T-helper 2 cell treated with Interferon-gamma antibody and Interleukin-4, amounts not matched to agents 5 μg/mL and 100 μg/mL, for 36 hours (primary cell): Measurements from ENCODE around the gene ZFYVE28.

Source experiments
- DNase-seq: peaks from one replicate; pipeline ENCODE4 v3.0.0; 2021; ENCODE audit warnings: low spot score
- H3K27ac Mint-ChIP-seq: one replicate; pipeline ENCODE4 v1.8.0; 2021; ENCODE audit warnings: mild to moderate bottlenecking, mixed read lengths
- H3K27me3 Mint-ChIP-seq: one replicate; pipeline ENCODE4 v1.8.0; 2021; ENCODE audit warnings: low read depth, mixed read lengths
- H3K36me3 Mint-ChIP-seq: one replicate; pipeline ENCODE4 v1.8.0; 2021; ENCODE audit warnings: low read depth, mixed read lengths
- H3K4me1 Mint-ChIP-seq: one replicate; pipeline ENCODE4 v1.8.0; 2021; ENCODE audit warnings: low read depth, mixed read lengths
- H3K4me3 Mint-ChIP-seq: one replicate; pipeline ENCODE4 v1.8.0; 2022; ENCODE audit warnings: mild to moderate bottlenecking, moderate library complexity, mixed read lengths
- H3K9me3 Mint-ChIP-seq: one replicate; pipeline ENCODE4 v1.8.0; 2021; ENCODE audit warnings: mixed read lengths

The ZFYVE28 gene

GRCh38 chr4:2372488-2373030 is 45.9 kb downstream of the ZFYVE28 start:
- no peak for DNase-seq
- H3K4me3 Mint-ChIP-seq: no peak overlapping the region
- no peak overlapping the region for H3K27ac Mint-ChIP-seq
- H3K9me3 Mint-ChIP-seq: peaks cover 13% of the 10 kb centered on the region
- H3K27me3 Mint-ChIP-seq: no peaks in the 10 kb centered on the region
- H3K36me3 Mint-ChIP-seq: peaks cover 2% of the 10 kb centered on the region
- H3K4me1 Mint-ChIP-seq: no peaks in the 10 kb centered on the region

GRCh38 chr4:2371765-2372487 is 46.5 kb downstream of the ZFYVE28 start:
- peaks cover 13% of the 10 kb centered on the region for H3K9me3 Mint-ChIP-seq

GRCh38 chr4:2370597-2371320 is 47.7 kb downstream of the ZFYVE28 start:
- no peaks in the 10 kb centered on the region for H3K4me1 Mint-ChIP-seq
- peaks cover 2% of the 10 kb centered on the region for H3K36me3 Mint-ChIP-seq
- H3K27ac Mint-ChIP-seq: no peak overlapping the region
- peaks cover 13% of the 10 kb centered on the region for H3K9me3 Mint-ChIP-seq
- H3K27me3 Mint-ChIP-seq: no peaks in the 10 kb centered on the region
- DNase-seq: no peak
- H3K4me3 Mint-ChIP-seq: no peak overlapping the region

More at GRCh38 chr4:2371765-2372487, 46.5 kb downstream of the ZFYVE28 start:
- no peaks in the 10 kb centered on the region for H3K4me1 Mint-ChIP-seq
- H3K27ac Mint-ChIP-seq: no peak overlapping the region
- H3K27me3 Mint-ChIP-seq: no peaks in the 10 kb centered on the region
- H3K36me3 Mint-ChIP-seq: peaks cover 2% of the 10 kb centered on the region
- DNase-seq: no peak
- H3K4me3 Mint-ChIP-seq: no peak overlapping the region

GRCh38 chr4:2368746-2369437 is 49.6 kb downstream of the ZFYVE28 start:
- no peak for DNase-seq
- H3K36me3 Mint-ChIP-seq: peaks cover 2% of the 10 kb centered on the region
- no peaks in the 10 kb centered on the region for H3K4me1 Mint-ChIP-seq
- H3K27ac Mint-ChIP-seq: no peak overlapping the region
- H3K4me3 Mint-ChIP-seq: no peak overlapping the region
- peaks cover 13% of the 10 kb centered on the region for H3K9me3 Mint-ChIP-seq
- H3K27me3 Mint-ChIP-seq: no peaks in the 10 kb centered on the region

- Mint-ChIP-seq H3K4me1 (no peaks in the 10 kb centered on the region), H3K9me3 (peaks cover 13% of the 10 kb centered on the region), H3K27me3 (no peaks in the 10 kb centered on the region), H3K36me3 (peaks cover 2% of the 10 kb centered on the region), H3K27ac (no peak overlapping the region), H3K4me3 (no peak overlapping the region)
- no peak for DNase-seq
Observed at GRCh38 chr4:2367626-2368025, 50.8 kb downstream of the ZFYVE28 start.

GRCh38 chr4:2366252-2367192 is 51.9 kb downstream of the ZFYVE28 start:
- H3K27me3 Mint-ChIP-seq: no peaks in the 10 kb centered on the region
- no peak for DNase-seq
- peaks cover 2% of the 10 kb centered on the region for H3K36me3 Mint-ChIP-seq
- H3K27ac Mint-ChIP-seq: no peak overlapping the region
- peaks cover 13% of the 10 kb centered on the region for H3K9me3 Mint-ChIP-seq
- H3K4me3 Mint-ChIP-seq: no peak overlapping the region
- no peaks in the 10 kb centered on the region for H3K4me1 Mint-ChIP-seq

GRCh38 chr4:2365913-2366210 is 52.6 kb downstream of the ZFYVE28 start:
- H3K36me3 Mint-ChIP-seq: peaks cover 2% of the 10 kb centered on the region
- peaks cover 13% of the 10 kb centered on the region for H3K9me3 Mint-ChIP-seq
- no peak for DNase-seq
- no peak overlapping the region for H3K4me3 Mint-ChIP-seq
- H3K4me1 Mint-ChIP-seq: no peaks in the 10 kb centered on the region
- no peak overlapping the region for H3K27ac Mint-ChIP-seq
- no peaks in the 10 kb centered on the region for H3K27me3 Mint-ChIP-seq

GRCh38 chr4:2365054-2365912 is 53.2 kb downstream of the ZFYVE28 start:
- H3K27me3 Mint-ChIP-seq: no peaks in the 10 kb centered on the region
- H3K36me3 Mint-ChIP-seq: peaks cover 2% of the 10 kb centered on the region
- H3K27ac Mint-ChIP-seq: no peak overlapping the region
- DNase-seq: no peak
- no peaks in the 10 kb centered on the region for H3K4me1 Mint-ChIP-seq
- H3K4me3 Mint-ChIP-seq: no peak overlapping the region
- peaks cover 13% of the 10 kb centered on the region for H3K9me3 Mint-ChIP-seq

GRCh38 chr4:2364654-2365053 is 53.8 kb downstream of the ZFYVE28 start:
- Mint-ChIP-seq H3K27ac (no peak overlapping the region), H3K36me3 (peaks cover 2% of the 10 kb centered on the region), H3K27me3 (no peaks in the 10 kb centered on the region), H3K9me3 (peaks cover 13% of the 10 kb centered on the region), H3K4me3 (no peak overlapping the region), H3K4me1 (no peaks in the 10 kb centered on the region)
- DNase-seq: peak; percentile 25

- Mint-ChIP-seq H3K27me3 (no peaks in the 10 kb centered on the region), H3K4me1 (no peaks in the 10 kb centered on the region), H3K27ac (no peak overlapping the region), H3K4me3 (peak overlapping the region; percentile 9), H3K9me3 (peaks cover 10% of the 10 kb centered on the region), H3K36me3 (no peaks in the 10 kb centered on the region)
- no peak for DNase-seq
Observed at GRCh38 chr4:2363951-2364653, 54.3 kb downstream of the ZFYVE28 start.

GRCh38 chr4:2363056-2363721 is 55.3 kb downstream of the ZFYVE28 start:
- DNase-seq: no peak
- Mint-ChIP-seq H3K27ac (no peak overlapping the region), H3K27me3 (no peaks in the 10 kb centered on the region), H3K4me1 (no peaks in the 10 kb centered on the region), H3K9me3 (peaks cover under 1% of the 10 kb centered on the region), H3K36me3 (no peaks in the 10 kb centered on the region), H3K4me3 (no peak overlapping the region)
